Progenitor cell of endocrine pancreas (in vitro differentiated cells): ENCODE data around the gene CCR4. TPM values are rescaled to one million over a fixed set of nuclear protein-coding genes. Genes with fewer than 3 reads are reported as not detected.
A peak's percentile ranks its signal among the peaks of the same experiment; 100 is the strongest.
"Not testable (repeated sequence)": the region's sequence is repeated elsewhere in the genome, so short reads cannot be mapped to it uniquely, and the experiment has no call there.

Source experiments
- DNase-seq: peaks from one replicate; pipeline ENCODE4 v3.0.0; 2021; ENCODE audit warnings: low spot score; ENCODE audit not compliant: unreplicated experiment
- H3K27ac Mint-ChIP-seq: 2 replicates; pipeline ENCODE4 v1.8.0; 2021; ENCODE audit warnings: mild to moderate bottlenecking, moderate library complexity, mixed read lengths
- H3K27me3 Mint-ChIP-seq: 2 replicates; pipeline ENCODE4 v1.8.0; 2021; ENCODE audit warnings: mixed read lengths
- H3K36me3 Mint-ChIP-seq: 2 replicates; pipeline ENCODE4 v1.8.0; 2022; ENCODE audit warnings: mixed read lengths; ENCODE audit not compliant: insufficient read depth
- H3K4me1 Mint-ChIP-seq: 2 replicates; pipeline ENCODE4 v1.8.0; 2021; ENCODE audit warnings: low read depth, mixed read lengths
- H3K4me3 Mint-ChIP-seq: 2 replicates; pipeline ENCODE4 v1.8.0; 2021; ENCODE audit warnings: low read depth, mild to moderate bottlenecking, moderate library complexity, mixed read lengths
- H3K9me3 Mint-ChIP-seq: 2 replicates; pipeline ENCODE4 v1.8.0; 2021; ENCODE audit warnings: low read depth, mixed read lengths
- total RNA-seq: library from RNA; stranded (reverse); gene quantifications from 2 replicates; pipeline ENCODE4 v1.2.1, GENCODE V29; 2021
- TF ChIP-seq, protein P1 (sequence below): fragments of 200-600 bp; sonication (generic); IDR thresholded peaks from one replicate; pipeline ENCODE4 v1.5.0; 2021; ENCODE audit warnings: antibody characterized with exemption, mild to moderate bottlenecking; ENCODE audit not compliant: unreplicated experiment

Gene CCR4
- total RNA-seq, 1 donor from 2014 or later: not detected

DNA sequence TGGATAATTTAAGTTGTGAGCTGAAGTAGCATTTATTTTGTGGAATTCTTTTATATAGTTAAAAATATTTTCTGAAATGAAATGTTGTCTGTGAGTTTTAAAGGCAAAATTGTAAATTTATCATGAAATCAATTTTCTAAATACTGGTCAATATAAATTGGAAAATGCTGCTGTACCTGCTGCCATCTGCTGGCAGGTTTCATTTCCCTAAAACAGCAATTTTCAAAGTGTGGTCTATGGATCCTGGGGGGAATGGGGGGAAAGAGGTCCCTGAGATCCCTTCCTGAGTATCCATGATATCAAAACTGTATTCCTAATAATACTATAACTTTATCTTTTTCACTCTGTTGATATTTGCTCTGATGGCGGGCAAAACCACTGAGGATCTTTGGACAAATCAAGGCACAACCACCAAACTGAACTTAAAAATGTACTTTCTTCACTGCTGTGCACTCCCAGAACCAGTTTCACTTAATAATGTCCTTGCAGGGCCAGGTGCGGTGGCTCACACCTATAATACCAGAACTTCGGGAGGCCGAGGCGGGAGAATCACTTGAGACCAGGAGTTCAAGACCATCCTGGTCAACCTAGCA, 17.2 kb upstream of the CCR4 start:
- DNase-seq: no peak
- no peaks in the 10 kb centered on the region for H3K36me3 Mint-ChIP-seq
- TF ChIP-seq, protein P1, sequence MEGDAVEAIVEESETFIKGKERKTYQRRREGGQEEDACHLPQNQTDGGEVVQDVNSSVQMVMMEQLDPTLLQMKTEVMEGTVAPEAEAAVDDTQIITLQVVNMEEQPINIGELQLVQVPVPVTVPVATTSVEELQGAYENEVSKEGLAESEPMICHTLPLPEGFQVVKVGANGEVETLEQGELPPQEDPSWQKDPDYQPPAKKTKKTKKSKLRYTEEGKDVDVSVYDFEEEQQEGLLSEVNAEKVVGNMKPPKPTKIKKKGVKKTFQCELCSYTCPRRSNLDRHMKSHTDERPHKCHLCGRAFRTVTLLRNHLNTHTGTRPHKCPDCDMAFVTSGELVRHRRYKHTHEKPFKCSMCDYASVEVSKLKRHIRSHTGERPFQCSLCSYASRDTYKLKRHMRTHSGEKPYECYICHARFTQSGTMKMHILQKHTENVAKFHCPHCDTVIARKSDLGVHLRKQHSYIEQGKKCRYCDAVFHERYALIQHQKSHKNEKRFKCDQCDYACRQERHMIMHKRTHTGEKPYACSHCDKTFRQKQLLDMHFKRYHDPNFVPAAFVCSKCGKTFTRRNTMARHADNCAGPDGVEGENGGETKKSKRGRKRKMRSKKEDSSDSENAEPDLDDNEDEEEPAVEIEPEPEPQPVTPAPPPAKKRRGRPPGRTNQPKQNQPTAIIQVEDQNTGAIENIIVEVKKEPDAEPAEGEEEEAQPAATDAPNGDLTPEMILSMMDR: peak; percentile 88
- no peaks in the 10 kb centered on the region for H3K27me3 Mint-ChIP-seq
- H3K4me1 Mint-ChIP-seq: no peaks in the 10 kb centered on the region
- H3K27ac Mint-ChIP-seq: no peak overlapping the region
- no peaks in the 10 kb centered on the region for H3K9me3 Mint-ChIP-seq
- no peak overlapping the region for H3K4me3 Mint-ChIP-seq

GRCh38 chr3:32937331-32937730, 14.1 kb upstream of the CCR4 start:
- TF ChIP-seq, protein P1: no peak
- Mint-ChIP-seq H3K9me3 (no peaks in the 10 kb centered on the region), H3K27ac (no peak overlapping the region), H3K4me3 (no peak overlapping the region), H3K27me3 (no peaks in the 10 kb centered on the region), H3K4me1 (no peaks in the 10 kb centered on the region), H3K36me3 (no peaks in the 10 kb centered on the region)
- DNase-seq: no peak

DNA sequence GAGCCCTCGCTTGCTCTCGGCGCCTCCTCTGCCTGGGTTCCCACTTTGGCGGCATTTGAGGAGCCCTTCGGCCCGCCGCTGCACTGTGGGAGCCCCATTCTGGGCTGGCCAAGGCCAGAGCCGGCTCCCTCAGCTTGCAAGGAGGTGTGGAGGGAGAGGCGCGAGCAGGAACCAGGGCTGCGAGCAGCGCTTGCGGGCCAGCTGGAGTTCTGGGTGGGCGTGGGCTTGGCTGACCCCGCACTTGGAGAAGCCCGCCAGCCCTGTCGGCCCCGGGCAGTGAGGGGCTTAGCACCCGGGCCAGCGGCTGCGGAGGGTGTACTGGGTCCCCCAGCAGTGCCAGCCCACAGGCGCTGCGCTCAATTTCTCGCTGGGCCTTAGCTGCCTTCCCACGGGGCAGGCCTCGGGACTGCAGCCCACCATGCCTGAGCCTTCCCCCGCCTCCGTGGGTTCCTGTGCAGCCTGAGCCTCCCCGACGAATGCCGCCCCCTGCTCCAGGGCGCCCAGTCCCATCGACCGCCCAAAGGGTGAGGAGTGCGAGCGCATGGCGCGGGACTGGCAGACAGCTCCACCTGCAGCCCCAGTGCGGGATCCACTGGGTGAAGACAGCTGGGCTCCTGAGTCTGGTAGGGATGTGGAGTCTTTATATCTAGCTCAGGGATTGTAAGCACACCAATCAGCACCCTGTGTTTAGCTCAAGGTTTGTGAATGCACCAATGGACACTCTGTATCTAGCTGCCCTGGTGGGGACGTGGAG, 11.7 kb upstream of the CCR4 start:
- H3K27ac Mint-ChIP-seq, H3K9me3 Mint-ChIP-seq, H3K27me3 Mint-ChIP-seq, DNase-seq, H3K36me3 Mint-ChIP-seq, H3K4me1 Mint-ChIP-seq, H3K4me3 Mint-ChIP-seq: not testable (repeated sequence)

DNA sequence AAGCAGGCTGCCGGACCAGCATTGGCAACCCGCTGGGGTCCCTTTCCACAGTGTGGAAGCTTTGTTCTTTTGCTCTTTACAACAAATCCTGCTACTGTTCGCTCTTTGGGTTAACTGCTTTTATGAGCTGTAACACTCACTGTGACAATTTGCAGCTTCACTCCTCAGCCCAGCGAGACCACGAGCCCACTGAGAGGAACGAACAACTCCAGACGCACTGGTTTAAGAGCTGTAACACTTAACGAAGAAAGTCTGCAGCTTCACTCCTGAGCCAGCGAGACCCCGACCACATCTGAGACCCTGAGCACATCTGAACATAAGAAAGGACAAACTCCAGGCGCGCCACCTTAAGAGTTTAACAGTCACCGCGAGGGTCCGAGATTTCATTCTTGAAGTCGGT, 10.7 kb upstream of the CCR4 start:
- H3K36me3 Mint-ChIP-seq: no peaks in the 10 kb centered on the region
- H3K27me3 Mint-ChIP-seq: no peaks in the 10 kb centered on the region
- no peak overlapping the region for H3K4me3 Mint-ChIP-seq
- TF ChIP-seq, protein P1: no peak
- no peak for DNase-seq
- no peak overlapping the region for H3K27ac Mint-ChIP-seq
- no peaks in the 10 kb centered on the region for H3K9me3 Mint-ChIP-seq
- no peaks in the 10 kb centered on the region for H3K4me1 Mint-ChIP-seq

DNA sequence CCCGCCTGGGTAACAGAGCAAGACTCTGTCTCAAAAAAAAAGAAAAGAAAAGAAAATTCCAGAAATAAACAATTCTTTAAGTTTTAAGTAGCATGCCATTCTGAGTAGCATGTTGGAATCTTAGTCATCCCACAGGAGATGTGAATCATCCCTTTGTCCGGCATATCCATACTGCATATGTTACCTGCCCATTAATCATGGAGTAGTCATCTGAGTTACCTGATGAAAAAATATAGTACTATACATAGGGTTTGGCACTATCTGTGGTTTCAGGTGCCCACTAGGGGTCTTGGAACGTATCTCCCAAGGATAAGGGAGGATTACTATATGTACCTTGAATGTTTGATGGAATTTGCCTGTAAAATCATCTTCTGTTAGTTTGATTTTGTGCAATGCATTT, 6.3 kb upstream of the CCR4 start:
- H3K27ac Mint-ChIP-seq: no peak overlapping the region
- no peaks in the 10 kb centered on the region for H3K9me3 Mint-ChIP-seq
- no peaks in the 10 kb centered on the region for H3K27me3 Mint-ChIP-seq
- TF ChIP-seq, protein P1: no peak
- no peak overlapping the region for H3K4me3 Mint-ChIP-seq
- peaks cover 4% of the 10 kb centered on the region for H3K4me1 Mint-ChIP-seq
- no peaks in the 10 kb centered on the region for H3K36me3 Mint-ChIP-seq
- no peak for DNase-seq

DNA sequence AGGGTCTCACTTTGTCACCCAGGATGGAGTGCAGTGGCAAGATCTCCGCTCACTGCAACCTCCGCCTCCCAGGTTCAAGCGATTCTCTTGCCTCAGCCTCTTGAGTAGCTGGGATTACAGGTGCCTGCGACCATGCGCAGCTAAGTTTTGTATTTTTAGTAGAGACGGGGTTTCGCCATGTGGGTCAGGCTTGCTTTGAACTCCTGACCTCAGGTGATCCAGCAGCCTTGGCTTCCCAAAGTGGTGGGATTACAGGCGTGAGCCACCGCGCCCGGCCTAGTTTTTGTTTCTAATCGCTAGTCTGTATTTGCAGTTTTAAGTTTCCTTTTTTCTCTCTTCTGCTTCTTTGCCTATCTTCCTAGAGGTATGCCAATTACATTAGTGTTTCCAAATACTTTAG, 5.8 kb upstream of the CCR4 start:
- H3K9me3 Mint-ChIP-seq: not testable (repeated sequence)

More for the DNA sequence above, 5.8 kb upstream of the CCR4 start:
- H3K27me3 Mint-ChIP-seq, H3K4me3 Mint-ChIP-seq, DNase-seq, H3K4me1 Mint-ChIP-seq, H3K27ac Mint-ChIP-seq, H3K36me3 Mint-ChIP-seq: not testable (repeated sequence)
